Measurements from ENCODE around the gene TCFL5. TPM values are rescaled to one million over a fixed set of nuclear protein-coding genes. Genes with fewer than 3 reads are reported as not detected.

Gene TCFL5
- polyA plus RNA-seq, 2 donors = 2.8 to 3.5 TPM

DNA sequence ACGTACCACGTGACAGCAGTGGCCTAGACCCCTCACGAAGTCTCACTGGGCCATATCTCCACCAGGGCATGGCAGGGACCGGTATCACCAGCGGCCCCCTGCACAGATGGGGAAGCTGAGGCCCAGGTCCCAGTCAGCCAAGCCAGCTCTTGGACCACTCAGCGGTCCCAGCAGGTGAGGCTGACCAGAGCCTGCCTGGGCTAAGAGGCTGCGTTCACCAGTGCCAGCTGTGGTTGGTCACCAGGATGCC, 67.9 kb downstream of the TCFL5 start:
- peaks cover 0 to 11% of the 10 kb centered on the region in 2 donors for H3K4me1 ChIP-seq (ENCODE audit: control insufficient read depth in 2 of 2, insufficient read depth in 2 of 2, low read length in 1 of 2)
- 54 to 57% methylated on average over 7 of the region's 7 CpGs for WGBS, 2 donors
- H3K27me3 ChIP-seq (ENCODE audit: control insufficient read depth in 1 of 2, insufficient read depth in 2 of 2, low read length in 2 of 2) = no peaks in the 10 kb centered on the region
- peak overlapping the region; percentile 84 to 93 for H3K27ac ChIP-seq (ENCODE audit: low read depth in 2 of 2, low read length in 1 of 2)
- H3K4me3 ChIP-seq (ENCODE audit: low read depth in 1 of 2, low read length in 2 of 2) = peak overlapping the region; percentile 24 to 26
- no peaks in the 10 kb centered on the region for H3K9me3 ChIP-seq (ENCODE audit: control insufficient read depth in 2 of 2, insufficient read depth in 1 of 2, low read depth in 1 of 2, low read length in 1 of 2)
- peaks cover 0 to 4% of the 10 kb centered on the region in 2 donors for H3K36me3 ChIP-seq (ENCODE audit: control insufficient read depth in 2 of 2, insufficient read depth in 2 of 2, low read length in 1 of 2)

DNA sequence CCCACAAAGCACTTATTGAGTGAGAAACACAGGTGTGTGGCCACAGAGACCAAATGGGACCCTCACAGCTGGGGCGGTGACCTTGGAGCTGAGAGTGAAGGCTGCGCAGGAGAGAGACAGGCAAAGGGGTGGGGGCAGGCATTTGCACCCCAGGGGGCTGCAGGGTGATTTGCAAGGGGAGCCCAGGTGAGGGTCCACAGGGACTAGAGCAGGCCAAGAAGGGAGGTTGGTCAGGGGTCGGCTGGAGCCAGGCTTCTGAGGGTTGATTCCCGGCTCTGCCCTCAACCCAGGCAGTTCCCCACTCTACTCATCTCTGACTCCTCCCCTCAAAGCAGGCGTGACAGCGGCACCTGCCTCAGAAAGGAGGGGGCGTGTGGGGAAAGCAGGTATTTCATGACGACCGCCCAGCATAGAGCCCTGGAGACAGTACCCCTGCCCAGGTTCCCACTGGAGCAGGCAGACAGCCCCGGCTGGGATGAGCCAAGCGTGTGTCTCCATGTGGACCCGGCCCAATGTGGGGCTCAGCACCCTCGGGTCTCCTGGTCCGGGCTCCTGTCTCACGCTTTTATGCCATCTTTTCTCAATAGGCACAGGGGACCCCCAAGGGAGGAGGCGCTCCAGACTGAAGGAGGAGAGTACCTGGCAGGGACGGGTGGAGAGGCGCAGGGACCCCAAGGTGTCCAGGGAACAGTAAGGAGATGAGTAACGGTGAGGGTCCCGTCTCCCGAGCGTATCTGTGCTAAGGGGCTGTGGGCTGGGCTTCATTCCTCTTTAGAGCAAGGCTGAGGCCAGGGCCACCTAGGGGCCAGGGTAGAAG, 68.5 kb downstream of the TCFL5 start:
- 79 to 81% methylated on average over 22 of the region's 22 CpGs for whole genome bisulfite sequencing, 2 donors
- peaks cover 0 to 11% of the 10 kb centered on the region in 2 donors for H3K4me1 ChIP-seq (ENCODE audit: control insufficient read depth in 2 of 2, insufficient read depth in 2 of 2, low read length in 1 of 2)
- H3K27ac ChIP-seq (ENCODE audit: low read depth in 2 of 2, low read length in 1 of 2) = peak overlapping the region; percentile 84 to 93

DNA sequence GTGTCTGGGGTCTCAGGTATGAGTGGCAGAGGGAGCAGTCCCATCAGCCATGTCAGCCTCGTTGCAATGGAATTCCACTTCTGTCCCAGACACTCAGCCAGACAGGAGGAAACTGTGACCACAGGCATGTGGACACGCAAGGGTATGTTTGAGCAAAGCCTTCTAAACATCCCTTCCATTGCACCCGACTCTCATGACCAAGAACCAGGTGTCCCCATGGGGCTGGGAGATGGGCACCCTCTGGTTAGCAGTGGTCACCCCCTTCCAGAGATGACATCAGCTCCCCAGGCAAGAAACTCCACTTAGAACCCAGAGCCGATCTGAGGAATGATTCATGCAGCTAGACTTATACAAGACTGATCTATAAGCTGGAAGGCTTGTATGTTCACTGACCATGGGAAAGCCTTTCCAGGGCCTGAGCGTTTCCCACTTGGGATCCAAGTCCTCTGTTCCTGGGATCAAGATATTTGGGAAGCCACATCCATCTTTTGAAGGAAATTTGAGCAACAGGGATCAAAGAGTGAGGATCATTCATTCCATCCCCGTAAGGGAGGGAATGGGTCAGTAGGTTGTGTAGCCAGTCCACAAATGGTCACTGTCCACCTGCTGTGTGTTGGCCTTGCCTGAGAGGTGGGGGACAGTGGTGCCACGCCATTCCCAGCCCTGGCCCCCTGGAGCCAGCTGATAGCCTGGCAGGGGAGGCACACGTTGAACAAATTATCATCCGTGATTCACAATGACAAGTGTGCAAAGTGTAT, 69.3 kb downstream of the TCFL5 start:
- Histone ChIP-seq H3K9me3 (ENCODE audit: control insufficient read depth in 2 of 2, insufficient read depth in 1 of 2, low read depth in 1 of 2, low read length in 1 of 2) (no peaks in the 10 kb centered on the region), H3K4me3 (ENCODE audit: low read depth in 1 of 2, low read length in 2 of 2) (no peak overlapping the region), H3K27ac (ENCODE audit: low read depth in 2 of 2, low read length in 1 of 2) (no peak overlapping the region), H3K4me1 (ENCODE audit: control insufficient read depth in 2 of 2, insufficient read depth in 2 of 2, low read length in 1 of 2) (peaks cover 0 to 11% of the 10 kb centered on the region in 2 donors), H3K27me3 (ENCODE audit: control insufficient read depth in 1 of 2, insufficient read depth in 2 of 2, low read length in 2 of 2) (no peaks in the 10 kb centered on the region), H3K36me3 (ENCODE audit: control insufficient read depth in 2 of 2, insufficient read depth in 2 of 2, low read length in 1 of 2) (no peaks in the 10 kb centered on the region)
- WGBS, 2 donors = 70 to 83% methylated on average over 9 of the region's 9 CpGs

More for the DNA sequence above, 68.5 kb downstream of the TCFL5 start:
- no peaks in the 10 kb centered on the region for H3K27me3 ChIP-seq (ENCODE audit: control insufficient read depth in 1 of 2, insufficient read depth in 2 of 2, low read length in 2 of 2)
- H3K36me3 ChIP-seq (ENCODE audit: control insufficient read depth in 2 of 2, insufficient read depth in 2 of 2, low read length in 1 of 2) = no peaks in the 10 kb centered on the region
- H3K9me3 ChIP-seq (ENCODE audit: control insufficient read depth in 2 of 2, insufficient read depth in 1 of 2, low read depth in 1 of 2, low read length in 1 of 2) = no peaks in the 10 kb centered on the region
- no peak overlapping the region for H3K4me3 ChIP-seq (ENCODE audit: low read depth in 1 of 2, low read length in 2 of 2)

DNA sequence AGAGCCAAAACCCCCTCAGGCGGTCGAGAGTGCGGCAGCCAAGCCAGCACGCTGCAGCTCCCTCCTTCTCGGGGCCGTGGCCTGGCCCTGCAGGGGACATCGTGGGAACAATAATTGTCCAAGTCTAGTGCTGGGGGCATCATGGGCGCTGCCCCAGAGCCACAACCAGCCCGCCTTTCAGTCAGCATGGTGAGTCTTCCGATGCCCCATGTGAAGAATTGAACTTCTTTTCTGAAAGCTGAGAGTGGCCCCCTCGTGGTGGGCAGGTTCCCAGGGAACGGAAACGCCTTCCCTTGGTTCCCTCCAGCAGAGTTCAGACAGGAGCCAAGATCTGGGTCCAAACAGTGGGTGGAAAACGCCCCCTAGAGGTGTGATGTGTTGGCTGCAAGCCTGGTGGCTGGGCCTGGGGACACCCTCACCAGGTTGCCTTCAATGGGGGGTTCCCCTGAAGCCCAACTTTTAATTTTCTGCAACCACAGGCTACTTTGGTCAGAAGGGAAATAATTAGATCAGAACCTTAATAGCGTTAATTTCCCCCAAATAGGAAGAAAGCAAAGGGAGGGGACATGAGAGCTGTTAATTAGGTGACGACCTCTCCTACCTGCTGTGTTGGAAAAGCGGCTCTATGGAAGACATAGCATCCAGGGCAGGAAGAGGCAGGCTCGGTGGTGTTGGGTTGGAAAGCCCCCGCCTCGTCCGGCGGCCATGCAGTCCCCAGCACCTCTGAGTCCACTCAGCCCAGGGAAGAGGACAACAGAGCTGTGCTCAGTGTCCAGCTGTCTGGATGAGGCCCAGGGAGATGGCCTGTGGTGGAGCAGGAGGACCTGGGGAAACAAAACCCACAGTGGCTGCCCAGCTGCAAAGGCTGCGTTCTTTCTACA, 70.1 kb downstream of the TCFL5 start:
- Histone ChIP-seq H3K4me3 (ENCODE audit: low read depth in 1 of 2, low read length in 2 of 2) (no peak overlapping the region), H3K27me3 (ENCODE audit: control insufficient read depth in 1 of 2, insufficient read depth in 2 of 2, low read length in 2 of 2) (no peaks in the 10 kb centered on the region), H3K4me1 (ENCODE audit: control insufficient read depth in 2 of 2, insufficient read depth in 2 of 2, low read length in 1 of 2) (peaks cover 0 to 6% of the 10 kb centered on the region in 2 donors), H3K27ac (ENCODE audit: low read depth in 2 of 2, low read length in 1 of 2) (peak overlapping the region in 1 of 2 donors; percentile 33), H3K9me3 (ENCODE audit: control insufficient read depth in 2 of 2, insufficient read depth in 1 of 2, low read depth in 1 of 2, low read length in 1 of 2) (no peaks in the 10 kb centered on the region), H3K36me3 (ENCODE audit: control insufficient read depth in 2 of 2, insufficient read depth in 2 of 2, low read length in 1 of 2) (no peaks in the 10 kb centered on the region)
- 31 to 33% methylated on average over 23 of the region's 23 CpGs for WGBS, 2 donors

Other genes with a start within 250 kb of the TCFL5 start
- gene SLCO4A1, start 219.3 kb downstream of the TCFL5 start, polyA plus RNA-seq = 10 to 100 TPM; 12.5 to 29.3 TPM
- under 1 TPM; 0.02 TPM for gene NTSR1, start 153.0 kb downstream of the TCFL5 start, polyA plus RNA-seq
- gene MRGBP, start 65.3 kb downstream of the TCFL5 start, polyA plus RNA-seq = 1 to 10 TPM; 5.1 to 6.2 TPM
- gene OGFR, start 57.0 kb downstream of the TCFL5 start, polyA plus RNA-seq = 10 to 100 TPM; 16.9 to 35.6 TPM
- 1 to 10 TPM; 1.4 to 3.8 TPM for gene COL9A3, start 44.8 kb downstream of the TCFL5 start, polyA plus RNA-seq
- 10 to 100 TPM; 17.3 TPM for gene DIDO1, start 64.7 kb upstream of the TCFL5 start, polyA plus RNA-seq
- gene GID8, start 76.3 kb upstream of the TCFL5 start, polyA plus RNA-seq = 10 to 100 TPM; 16.2 to 30.0 TPM
- 1 to 10 TPM; 1.0 to 3.3 TPM for gene SLC17A9, start 90.9 kb upstream of the TCFL5 start, polyA plus RNA-seq
- not detected for gene BHLHE23, start 145.1 kb upstream of the TCFL5 start, polyA plus RNA-seq